Astrocyte (in vitro differentiated cells and primary cell): ENCODE measurements around the gene PKDCC. TPM values are rescaled to one million over a fixed set of nuclear protein-coding genes. Genes with fewer than 3 reads are reported as not detected.

Experiments
- DNase-seq: peaks from one replicate; pipeline ENCODE4 v3.0.0-alpha.2; 2010; ENCODE audit warnings: low read depth
- FAIRE-seq: peaks from 2 replicates; lab custom pipeline; 2011; peaks lifted over from hg19 to GRCh38; lab: Jason Lieb, UNC
- H2AFZ ChIP-seq: 2 replicates; pipeline ENCODE4 v1.6.0; 2012; ENCODE audit warnings: low read depth, low read length, inconsistent platforms
- H3K27ac ChIP-seq: 2 replicates; pipeline ENCODE4 v1.5.1; 2011; ENCODE audit warnings: low read depth, low read length, inconsistent platforms
- H3K27me3 ChIP-seq: 2 replicates; pipeline ENCODE4 v1.6.0; 2011; ENCODE audit warnings: low read length, inconsistent platforms; ENCODE audit not compliant: insufficient read depth
- H3K36me3 ChIP-seq: 2 replicates; pipeline ENCODE4 v1.5.1; 2011; ENCODE audit warnings: low read length, inconsistent platforms; ENCODE audit not compliant: insufficient read depth
- H3K4me1 ChIP-seq: 2 replicates; pipeline ENCODE4 v1.5.1; 2011; ENCODE audit warnings: low read length, inconsistent platforms; ENCODE audit not compliant: insufficient read depth
- H3K4me2 ChIP-seq: 2 replicates; pipeline ENCODE4 v1.6.0; 2012; ENCODE audit warnings: low read length, inconsistent platforms
- H3K4me3 ChIP-seq: 2 replicates; pipeline ENCODE4 v1.5.1; 2011; ENCODE audit warnings: low read depth, mild to moderate bottlenecking, low read length, inconsistent platforms; ENCODE audit not compliant: insufficient read depth
- H3K79me2 ChIP-seq: 2 replicates; pipeline ENCODE4 v1.6.0; 2012; ENCODE audit warnings: mild to moderate bottlenecking, low read length, inconsistent platforms; ENCODE audit not compliant: insufficient read depth
- H3K9ac ChIP-seq: 2 replicates; pipeline ENCODE4 v1.6.0; 2012; ENCODE audit warnings: mild to moderate bottlenecking, low read length, inconsistent platforms
- H3K9me3 ChIP-seq: 2 replicates; pipeline ENCODE4 v1.5.1; 2012; ENCODE audit warnings: low read depth, mild to moderate bottlenecking, low read length, inconsistent platforms; ENCODE audit not compliant: insufficient read depth
- H4K20me1 ChIP-seq: 2 replicates; pipeline ENCODE4 v1.6.0; 2012; ENCODE audit warnings: low read length, inconsistent platforms; ENCODE audit not compliant: insufficient read depth
- H3K27ac Mint-ChIP-seq: one replicate; pipeline ENCODE4 v1.8.0; 2021; ENCODE audit warnings: mild to moderate bottlenecking, mixed read lengths; ENCODE audit not compliant: unreplicated experiment
- H3K27me3 Mint-ChIP-seq: one replicate; pipeline ENCODE4 v1.8.0; 2021; ENCODE audit warnings: low read depth, mixed read lengths; ENCODE audit not compliant: unreplicated experiment
- H3K36me3 Mint-ChIP-seq: one replicate; pipeline ENCODE4 v1.8.0; 2021; ENCODE audit warnings: low read depth, mixed read lengths; ENCODE audit not compliant: unreplicated experiment
- H3K4me1 Mint-ChIP-seq: one replicate; pipeline ENCODE4 v1.8.0; 2021; ENCODE audit warnings: low read depth, mixed read lengths; ENCODE audit not compliant: unreplicated experiment
- H3K4me3 Mint-ChIP-seq: one replicate; pipeline ENCODE4 v1.8.0; 2021; ENCODE audit warnings: mild to moderate bottlenecking, moderate library complexity, mixed read lengths; ENCODE audit not compliant: unreplicated experiment
- H3K9me3 Mint-ChIP-seq: one replicate; pipeline ENCODE4 v1.8.0; 2021; ENCODE audit warnings: mild to moderate bottlenecking, mixed read lengths; ENCODE audit not compliant: unreplicated experiment
- EZH2 ChIP-seq: IDR thresholded peaks from 2 replicates; pipeline ENCODE4 v1.6.1; 2012; ENCODE audit warnings: mild to moderate bottlenecking, low read length, inconsistent platforms; ENCODE audit not compliant: insufficient read depth
- total RNA-seq: library from RNA; stranded (reverse); gene quantifications from 2 replicates; pipeline ENCODE4 v1.2.1, GENCODE V29; 2021
- TF ChIP-seq, protein P1 (sequence below): IDR thresholded peaks from 2 replicates; pipeline ENCODE4 v1.5.1; 2011; ENCODE audit warnings: low read depth, mild to moderate bottlenecking, inconsistent platforms, low read length, moderate library complexity; ENCODE audit not compliant: insufficient read depth

PKDCC gene
- total RNA-seq, 1 donor from 2014 or later, result 6.9 TPM

DNA sequence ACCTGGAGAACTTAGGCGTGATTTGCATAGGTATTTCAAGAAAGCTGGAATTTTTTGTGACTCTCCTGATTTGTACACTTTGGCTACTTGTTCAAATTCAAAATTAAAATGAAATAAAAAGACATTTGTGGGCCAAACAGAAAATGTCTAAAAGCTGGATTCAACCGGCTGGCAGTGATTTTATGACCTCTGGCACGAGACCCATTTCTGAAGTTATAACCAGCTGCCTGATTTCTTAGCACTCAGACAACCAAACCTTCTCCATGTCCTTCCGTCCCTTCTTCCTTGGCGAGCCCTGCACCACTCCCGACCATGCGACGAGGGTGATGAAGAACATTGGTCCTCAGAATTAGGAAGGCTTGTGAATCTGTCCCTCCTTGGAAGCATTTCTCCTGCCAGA is 19.7 kb downstream of the PKDCC start:
- H3K79me2 ChIP-seq, result no peaks in the 10 kb centered on the region
- Mint-ChIP-seq H3K27me3 (peaks cover 27% of the 10 kb centered on the region), H3K36me3 (peaks cover 2% of the 10 kb centered on the region), H3K4me1 (no peaks in the 10 kb centered on the region), H3K9me3 (peaks cover 2% of the 10 kb centered on the region), H3K4me3 (no peak overlapping the region), H3K27ac (no peak overlapping the region)
- H3K4me2 ChIP-seq, result no peak overlapping the region
- peaks cover 5% of the 10 kb centered on the region for H3K27me3 ChIP-seq
- FAIRE-seq (no peak), DNase-seq (no peak)
- H3K27ac ChIP-seq, result no peak overlapping the region
- no peak for TF ChIP-seq EZH2
- TF ChIP-seq, protein P1, sequence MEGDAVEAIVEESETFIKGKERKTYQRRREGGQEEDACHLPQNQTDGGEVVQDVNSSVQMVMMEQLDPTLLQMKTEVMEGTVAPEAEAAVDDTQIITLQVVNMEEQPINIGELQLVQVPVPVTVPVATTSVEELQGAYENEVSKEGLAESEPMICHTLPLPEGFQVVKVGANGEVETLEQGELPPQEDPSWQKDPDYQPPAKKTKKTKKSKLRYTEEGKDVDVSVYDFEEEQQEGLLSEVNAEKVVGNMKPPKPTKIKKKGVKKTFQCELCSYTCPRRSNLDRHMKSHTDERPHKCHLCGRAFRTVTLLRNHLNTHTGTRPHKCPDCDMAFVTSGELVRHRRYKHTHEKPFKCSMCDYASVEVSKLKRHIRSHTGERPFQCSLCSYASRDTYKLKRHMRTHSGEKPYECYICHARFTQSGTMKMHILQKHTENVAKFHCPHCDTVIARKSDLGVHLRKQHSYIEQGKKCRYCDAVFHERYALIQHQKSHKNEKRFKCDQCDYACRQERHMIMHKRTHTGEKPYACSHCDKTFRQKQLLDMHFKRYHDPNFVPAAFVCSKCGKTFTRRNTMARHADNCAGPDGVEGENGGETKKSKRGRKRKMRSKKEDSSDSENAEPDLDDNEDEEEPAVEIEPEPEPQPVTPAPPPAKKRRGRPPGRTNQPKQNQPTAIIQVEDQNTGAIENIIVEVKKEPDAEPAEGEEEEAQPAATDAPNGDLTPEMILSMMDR, result no peak
- H4K20me1 ChIP-seq, result no peaks in the 10 kb centered on the region
- peaks cover 15% of the 10 kb centered on the region for H3K4me1 ChIP-seq
- H3K9ac ChIP-seq, result no peak overlapping the region
- H2AFZ ChIP-seq, result no peak overlapping the region
- no peak overlapping the region for H3K4me3 ChIP-seq
- no peaks in the 10 kb centered on the region for H3K9me3 ChIP-seq
- H3K36me3 ChIP-seq, result no peaks in the 10 kb centered on the region

DNA sequence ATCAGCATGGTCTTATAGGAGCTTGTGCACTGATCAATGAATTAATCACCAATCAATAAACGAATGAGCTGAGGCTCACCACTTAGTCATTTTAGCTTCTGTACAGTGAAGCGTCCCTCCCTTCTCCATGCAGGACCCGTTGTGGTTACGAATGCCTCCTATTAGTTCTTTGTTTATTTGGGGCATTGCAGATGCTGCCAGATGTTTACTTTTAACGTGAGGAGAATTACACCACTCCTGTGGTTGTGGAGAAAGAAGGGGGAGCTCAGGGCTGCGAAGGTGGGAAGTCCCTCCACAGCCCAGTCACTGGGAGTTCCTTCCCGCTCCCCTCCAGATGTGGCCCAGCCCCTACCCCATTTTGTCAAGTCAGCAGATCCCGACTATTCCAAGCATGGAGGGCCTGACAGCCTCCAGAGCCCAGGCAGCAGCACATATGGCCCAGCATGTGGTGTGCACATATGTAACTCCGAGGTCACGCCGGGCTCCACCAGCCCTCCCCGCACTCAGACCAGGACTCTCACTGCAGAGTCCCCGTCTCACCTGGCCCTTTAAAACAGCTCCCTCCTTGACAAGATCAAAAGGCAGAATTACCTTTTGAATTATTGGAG is 20.9 kb downstream of the PKDCC start:
- DNase-seq (no peak), FAIRE-seq (no peak)
- Histone ChIP-seq H3K9ac (no peak overlapping the region), H3K27ac (no peak overlapping the region), H2AFZ (no peak overlapping the region), H3K4me1 (peaks cover 10% of the 10 kb centered on the region), H3K27me3 (peaks cover 5% of the 10 kb centered on the region), H3K36me3 (no peaks in the 10 kb centered on the region), H3K79me2 (no peaks in the 10 kb centered on the region), H3K9me3 (no peaks in the 10 kb centered on the region), H4K20me1 (no peaks in the 10 kb centered on the region), H3K4me3 (no peak overlapping the region), H3K4me2 (no peak overlapping the region)
- Mint-ChIP-seq H3K27me3 (peaks cover 28% of the 10 kb centered on the region), H3K4me1 (no peaks in the 10 kb centered on the region), H3K36me3 (peaks cover 2% of the 10 kb centered on the region), H3K4me3 (no peak overlapping the region), H3K27ac (no peak overlapping the region), H3K9me3 (peaks cover 2% of the 10 kb centered on the region)
- TF ChIP-seq, protein P1, result no peak
- no peak for TF ChIP-seq EZH2

DNA sequence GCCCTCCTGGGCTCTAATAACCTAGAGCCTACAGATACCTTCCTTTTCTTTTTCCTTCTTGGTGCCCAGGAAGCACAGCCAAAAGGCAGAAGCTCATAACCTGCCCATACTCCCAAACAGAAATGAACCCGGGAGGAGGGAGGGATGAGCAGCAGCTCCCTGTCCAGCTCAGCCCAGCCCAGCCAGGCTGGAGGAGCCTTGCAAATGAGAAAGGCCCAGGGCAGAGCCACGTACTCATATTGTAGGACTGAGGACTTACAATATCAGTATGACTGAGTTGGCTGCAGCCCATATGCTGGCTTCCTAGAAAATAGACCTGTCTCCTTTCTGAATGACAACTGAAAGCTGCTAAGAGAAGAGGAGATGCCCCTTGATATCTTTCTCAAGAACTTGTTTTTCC is 21.7 kb downstream of the PKDCC start:
- no peak for DNase-seq
- no peak overlapping the region for H3K4me3 Mint-ChIP-seq
- Histone ChIP-seq H3K4me2 (no peak overlapping the region), H3K27me3 (peaks cover 5% of the 10 kb centered on the region), H2AFZ (no peak overlapping the region), H3K79me2 (no peaks in the 10 kb centered on the region), H3K27ac (no peak overlapping the region), H3K9ac (no peak overlapping the region), H3K4me3 (no peak overlapping the region), H3K36me3 (no peaks in the 10 kb centered on the region), H3K4me1 (peaks cover 4% of the 10 kb centered on the region), H4K20me1 (no peaks in the 10 kb centered on the region), H3K9me3 (no peaks in the 10 kb centered on the region)
- H3K4me1 Mint-ChIP-seq, result no peaks in the 10 kb centered on the region
- TF ChIP-seq, protein P1, result no peak
- TF ChIP-seq EZH2, result no peak
- peaks cover 31% of the 10 kb centered on the region for H3K27me3 Mint-ChIP-seq
- FAIRE-seq, result no peak
- H3K36me3 Mint-ChIP-seq, result peaks cover 2% of the 10 kb centered on the region
- H3K9me3 Mint-ChIP-seq, result peaks cover 4% of the 10 kb centered on the region
- no peak overlapping the region for H3K27ac Mint-ChIP-seq
